Measurements from ENCODE around the gene PHF13. TPM values are rescaled to one million over a fixed set of nuclear protein-coding genes. Genes with fewer than 3 reads are reported as not detected.

The PHF13 gene
- total and polyA plus RNA-seq, 12 donors = 3.7 to 12.2 (median 7.6) TPM

- ATAC-seq = peak; percentile 90 to 95 (median 93)
These were observed 11.4 kb downstream of the PHF13 start, which contains the start of gene THAP3 for GRCh38 chr1:6624710-6625583. Gene THAP3, plus strand, starts transcription at chr1:6624868. Its CDS starts 351 bp downstream, at chr1:6625219.

GRCh38 chr1:6625584-6626149, 12.1 kb downstream of the PHF13 start:
- Histone ChIP-seq H3K4me3 (peak overlapping the region; percentile 64 to 95 (median 86)), H3K4me1 (peaks cover 8 to 26% (median 22%) of the 10 kb centered on the region in 9 donors), H3K27ac (peak overlapping the region; percentile 54 to 91 (median 85)), H3K36me3 (peaks cover 0 to 76% (median 35%) of the 10 kb centered on the region in 9 donors), H3K27me3 (no peaks in the 10 kb centered on the region), H3K9me3 (no peaks in the 10 kb centered on the region)
- TF ChIP-seq CTCF (IDR thresholded peaks at IDR 0.05) = no peak
- DNase-seq (peak in 1 of 2 donors; percentile 46), ATAC-seq (peak; percentile 6 to 42 (median 19))
- WGBS, 2 donors = 7 to 11% methylated on average over 30 to 32 of the region's 32 CpGs
- intact Hi-C loops (cut with DNase I) = loop anchor here in 3 of 10 donors (5.0 kb wide), 3 partner anchors 53 to 73 kb away; partner anchors contain the start of genes NOL9 (in 1 of the 3) and TAS1R1 (in 1 of the 3)

More at GRCh38 chr1:6624710-6625583, 11.4 kb downstream of the PHF13 start, which contains the start of gene THAP3:
- peaks cover 8 to 26% (median 22%) of the 10 kb centered on the region in 9 donors for H3K4me1 ChIP-seq
- WGBS, 2 donors = 1% methylated on average over 56 to 73 of the region's 73 CpGs
- peak; percentile 89 to 92 for DNase-seq
- peak within 1 kb of the TSS; percentile 64 to 95 (median 86) for H3K4me3 ChIP-seq
- intact Hi-C loops (cut with DNase I) = loop anchor here in 3 of 10 donors (5.0 kb wide), 3 partner anchors 53 to 73 kb away; partner anchors contain the start of genes NOL9 (in 1 of the 3) and TAS1R1 (in 1 of the 3)
- peak within 1 kb of the TSS; percentile 54 to 91 (median 85) for H3K27ac ChIP-seq
- peak in 3 of 9 donors; percentile 16 to 38 (median 32) for TF ChIP-seq CTCF (IDR thresholded peaks at IDR 0.05)
- no peaks in the 10 kb centered on the region for H3K9me3 ChIP-seq
- H3K36me3 ChIP-seq = peaks cover 0 to 76% (median 30%) of the 10 kb centered on the region in 9 donors
- H3K27me3 ChIP-seq = no peaks in the 10 kb centered on the region

GRCh38 chr1:6627031-6627430, 13.5 kb downstream of the PHF13 start:
- peaks cover 0 to 76% (median 30%) of the 10 kb centered on the region in 9 donors for H3K36me3 ChIP-seq
- intact Hi-C loops (cut with DNase I) = loop anchor here in 3 of 10 donors (5.0 kb wide), 3 partner anchors 55 to 75 kb away; partner anchors contain the start of genes NOL9 (in 1 of the 3) and TAS1R1 (in 1 of the 3)
- no peaks in the 10 kb centered on the region for H3K27me3 ChIP-seq
- no peak overlapping the region for H3K27ac ChIP-seq
- no peaks in the 10 kb centered on the region for H3K9me3 ChIP-seq
- H3K4me3 ChIP-seq = peak overlapping the region in 1 of 10 donors; percentile 80
- 92 to 96% methylated on average over 9 of the region's 9 CpGs for WGBS, 2 donors
- ATAC-seq = no peak
- TF ChIP-seq CTCF (IDR thresholded peaks at IDR 0.05) = no peak
- DNase-seq = no peak
- H3K4me1 ChIP-seq = peaks cover 8 to 26% (median 22%) of the 10 kb centered on the region in 9 donors
